H1 (cell line): Measurements from ENCODE around the gene DLK2. TPM values are rescaled to one million over a fixed set of nuclear protein-coding genes. Genes with fewer than 3 reads are reported as not detected.

Experiments
- ATF2 ChIP-seq: IDR thresholded peaks from 2 replicates; pipeline ENCODE4 v1.6.1; 2012; ENCODE audit warnings: low read length, inconsistent platforms
- BACH1 ChIP-seq: IDR thresholded peaks from 2 replicates; pipeline ENCODE4 v1.6.1; 2012; ENCODE audit warnings: low read length, improper control_type of control experiment
- BCL11A ChIP-seq, 2 experiments: IDR thresholded peaks; one replicate each; pipeline ENCODE4 v1.6.1; 2011; ENCODE audit warnings: low read depth in 2 of 2, low read length in 2 of 2, mild to moderate bottlenecking in 2 of 2
- FOSL1 ChIP-seq: IDR thresholded peaks from 2 replicates; pipeline ENCODE4 v1.6.1; 2011; ENCODE audit warnings: mild to moderate bottlenecking, low read depth, low read length, moderate library complexity; ENCODE audit not compliant: insufficient read depth
- polyA plus RNA-seq, 7 experiments: library from polyadenylated mRNA; depleted of rRNA in 3 of 7; stranded (reverse) in 5 of 7; unstranded in 2 of 7; fragments of >200 nt in 5 of 7; fragments of 200-250 nt in 2 of 7; gene quantifications; 1 replicate in 5 of 7; 2 replicates in 1 of 7; 4 replicates in 1 of 7; pipeline versions ENCODE4 v1.2.1 to v1.2.3, GENCODE V29; 2011 to 2013; ENCODE audit warnings: missing spikeins in 2 of 7, mixed read lengths in 2 of 7
- total RNA-seq: library from RNA; stranded (reverse); fragmentation: NEBNext Ultra II Directional; extraction: Animal tissue kit (Norgen Biotek cat#: 25700); gene quantifications from 2 replicates; pipeline ENCODE4 v1.2.1, GENCODE V29; 2021

Gene DLK2
- total and polyA plus RNA-seq, 2 of the 8 experiments (the other 6 are each of a cell fraction or from before 2014, with no cell fraction given) = 0.37 to 0.80 TPM

- TF ChIP-seq ATF2 (no peak), BCL11A (IDR thresholded peaks at IDR 0.05; ENCODE audit: low read depth in 2 of 2, low read length in 2 of 2) (no peak), BACH1 (no peak), FOSL1 (no peak)
- TF ChIP-seq, all 59 proteins: peak for 0
These were observed 23.1 kb downstream of the DLK2 start (continued) for GRCh38 chr6:43432009-43432945.
